ENCODE results near the gene ACY1.

ACY1 gene

GRCh38 chr3:51974963-51975851 lies 8.1 kb upstream of the ACY1 start, which contains the start of gene ABHD14A:
Gene ABHD14A, plus strand, starts transcription at chr3:51975064. Its CDS starts 72 bp downstream, at chr3:51975136.
- Histone ChIP-seq H3K4me1 (ENCODE audit: insufficient read depth, low read length) (peaks cover 17% of the 10 kb centered on the region), H2AFZ (ENCODE audit: low read depth, low read length) (peak within 1 kb of the TSS; percentile 81), H3K36me3 (ENCODE audit: insufficient read depth, low read length) (no peaks in the 10 kb centered on the region), H3K9me3 (ENCODE audit: low read length) (no peaks in the 10 kb centered on the region), H3K27me3 (ENCODE audit: insufficient read depth, low read length) (no peaks in the 10 kb centered on the region), H3K4me3 (ENCODE audit: low read length) (peak within 1 kb of the TSS; percentile 56)

DNA sequence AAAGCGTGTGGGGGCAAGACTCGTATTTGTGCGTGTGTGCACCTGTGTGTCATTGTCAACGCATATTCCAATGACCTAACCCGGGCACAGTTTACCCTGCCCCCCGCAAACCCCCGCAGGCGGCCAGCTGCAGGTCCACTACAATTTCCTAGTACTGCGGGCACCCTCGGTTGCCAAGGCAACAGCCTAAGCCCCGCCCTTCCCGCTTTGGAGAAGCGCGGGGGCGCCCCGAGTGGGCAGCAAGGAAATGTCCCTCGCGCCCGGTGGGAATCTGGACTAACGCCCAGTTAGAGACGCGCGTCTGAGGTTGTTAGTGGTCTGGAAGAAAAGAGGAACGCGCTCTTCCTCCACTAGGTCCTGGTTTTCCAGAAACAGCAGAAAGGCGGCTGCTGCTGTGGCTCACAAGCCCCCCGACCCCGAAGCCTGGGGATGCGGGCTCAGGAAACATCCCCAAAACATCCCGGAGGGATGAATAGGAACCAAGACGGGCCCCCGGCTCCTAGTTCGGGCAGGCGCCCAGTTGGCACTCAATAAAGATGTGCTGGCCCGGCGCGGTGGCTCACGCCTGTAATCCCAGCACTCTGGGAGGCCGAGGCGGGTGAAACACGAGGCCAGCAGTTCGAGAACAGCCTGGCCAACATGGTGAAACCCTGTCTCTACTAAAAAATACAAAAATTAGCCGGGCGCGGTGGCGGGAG lies 7.3 kb upstream of the ACY1 start:
- Histone ChIP-seq H3K36me3 (ENCODE audit: insufficient read depth, low read length) (peaks cover 4% of the 10 kb centered on the region), H3K4me1 (ENCODE audit: insufficient read depth, low read length) (peaks cover 17% of the 10 kb centered on the region), H2AFZ (ENCODE audit: low read depth, low read length) (no peak overlapping the region), H3K4me3 (ENCODE audit: low read length) (peak overlapping the region; percentile 56), H3K27me3 (ENCODE audit: insufficient read depth, low read length) (no peaks in the 10 kb centered on the region), H3K9me3 (ENCODE audit: low read length) (no peaks in the 10 kb centered on the region)

DNA sequence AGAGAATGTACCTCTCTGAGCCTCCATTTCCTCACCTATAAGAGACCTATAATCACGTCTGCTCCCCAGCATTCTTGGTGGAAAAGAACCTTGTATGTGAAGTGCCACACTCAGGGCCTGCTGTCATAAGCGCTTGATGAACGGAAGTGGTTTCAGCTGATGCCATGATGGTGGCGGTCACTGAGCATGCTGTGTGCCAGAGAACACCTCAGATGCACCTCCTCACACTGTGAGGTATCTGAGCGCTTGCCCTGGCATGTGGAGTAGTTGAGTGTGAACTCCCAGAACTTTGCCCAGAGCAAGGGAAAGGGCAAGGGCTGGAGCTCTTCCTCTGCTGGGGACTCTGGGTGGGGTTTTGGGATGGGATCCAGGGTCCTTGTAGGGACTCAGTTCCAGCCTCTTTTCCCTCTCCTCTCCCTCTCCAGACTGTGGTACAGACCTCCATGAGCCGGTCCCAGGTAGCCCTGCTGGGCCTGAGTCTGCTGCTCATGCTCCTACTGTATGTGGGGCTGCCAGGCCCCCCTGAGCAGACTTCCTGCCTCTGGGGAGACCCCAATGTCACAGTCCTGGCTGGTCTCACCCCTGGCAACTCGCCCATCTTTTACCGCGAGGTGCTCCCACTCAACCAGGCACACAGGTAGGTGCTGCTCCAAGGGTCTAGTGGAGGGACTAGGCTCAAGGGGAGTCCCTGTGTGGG lies 5.7 kb upstream of the ACY1 start:
- no peaks in the 10 kb centered on the region for H3K9me3 ChIP-seq (ENCODE audit: low read length)

GRCh38 chr3:51978143-51978502 lies 5.2 kb upstream of the ACY1 start:
- H3K27me3 ChIP-seq (ENCODE audit: insufficient read depth, low read length) = no peaks in the 10 kb centered on the region
- no peak overlapping the region for H2AFZ ChIP-seq (ENCODE audit: low read depth, low read length)
- no peaks in the 10 kb centered on the region for H3K9me3 ChIP-seq (ENCODE audit: low read length)
- peaks cover 5% of the 10 kb centered on the region for H3K36me3 ChIP-seq (ENCODE audit: insufficient read depth, low read length)
- H3K4me3 ChIP-seq (ENCODE audit: low read length) = no peak overlapping the region
- peaks cover 21% of the 10 kb centered on the region for H3K4me1 ChIP-seq (ENCODE audit: insufficient read depth, low read length)

More for the DNA sequence above, 5.7 kb upstream of the ACY1 start:
- Histone ChIP-seq H2AFZ (ENCODE audit: low read depth, low read length) (no peak overlapping the region), H3K4me1 (ENCODE audit: insufficient read depth, low read length) (peaks cover 21% of the 10 kb centered on the region), H3K4me3 (ENCODE audit: low read length) (no peak overlapping the region), H3K27me3 (ENCODE audit: insufficient read depth, low read length) (no peaks in the 10 kb centered on the region), H3K36me3 (ENCODE audit: insufficient read depth, low read length) (peaks cover 5% of the 10 kb centered on the region)

DNA sequence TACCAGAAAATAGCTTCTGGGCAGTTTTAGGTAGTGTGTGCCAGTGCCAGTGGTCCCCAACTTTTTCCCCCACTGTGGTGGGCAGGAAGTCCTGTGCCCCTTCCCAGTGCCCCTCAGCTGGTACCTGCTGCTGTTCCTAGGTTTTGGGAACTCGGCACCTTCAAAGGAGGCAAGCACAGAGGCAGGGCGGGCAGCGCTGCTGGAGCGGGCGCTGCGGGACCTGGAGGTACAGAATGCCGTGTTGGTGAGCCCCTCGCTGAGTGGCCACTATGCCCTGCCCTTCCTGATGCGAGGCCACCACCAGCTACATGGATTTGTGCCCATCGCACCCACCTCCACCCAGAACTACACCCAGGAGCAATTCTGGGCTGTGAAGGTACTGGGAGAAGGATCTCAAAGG lies 3.1 kb upstream of the ACY1 start:
- Histone ChIP-seq H3K27me3 (ENCODE audit: insufficient read depth, low read length) (no peaks in the 10 kb centered on the region), H3K36me3 (ENCODE audit: insufficient read depth, low read length) (peaks cover 5% of the 10 kb centered on the region), H3K4me1 (ENCODE audit: insufficient read depth, low read length) (peaks cover 16% of the 10 kb centered on the region), H2AFZ (ENCODE audit: low read depth, low read length) (no peak overlapping the region), H3K9me3 (ENCODE audit: low read length) (no peaks in the 10 kb centered on the region), H3K4me3 (ENCODE audit: low read length) (no peak overlapping the region)

DNA sequence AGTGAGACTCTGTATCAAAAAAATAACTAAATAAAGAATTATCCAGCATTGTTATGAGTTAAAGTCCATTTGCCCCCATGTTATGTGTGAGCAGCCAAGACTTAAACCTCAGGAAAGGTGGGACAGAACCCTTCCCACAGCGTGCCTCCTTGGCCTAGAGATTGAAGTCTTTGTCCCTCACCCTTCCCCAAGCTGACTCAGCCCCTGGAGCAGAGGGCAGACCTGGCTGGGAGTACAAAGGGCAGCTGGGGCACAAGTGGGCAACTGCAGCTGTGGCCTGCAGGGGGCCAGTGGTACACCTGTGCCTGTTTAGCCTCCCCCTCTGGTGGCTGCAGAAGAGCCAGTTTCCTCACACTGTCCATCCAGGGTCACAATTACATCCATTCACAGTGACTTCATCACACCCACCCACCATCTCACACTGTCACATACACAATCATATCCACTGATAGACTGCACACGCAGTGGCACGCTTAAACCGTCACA lies 940 bp upstream of the ACY1 start:
- Histone ChIP-seq H3K4me1 (ENCODE audit: insufficient read depth, low read length) (peaks cover 10% of the 10 kb centered on the region), H3K36me3 (ENCODE audit: insufficient read depth, low read length) (peaks cover 5% of the 10 kb centered on the region), H2AFZ (ENCODE audit: low read depth, low read length) (peak overlapping the region; percentile 54), H3K4me3 (ENCODE audit: low read length) (peak overlapping the region; percentile 40), H3K9me3 (ENCODE audit: low read length) (no peaks in the 10 kb centered on the region), H3K27me3 (ENCODE audit: insufficient read depth, low read length) (no peaks in the 10 kb centered on the region)

DNA sequence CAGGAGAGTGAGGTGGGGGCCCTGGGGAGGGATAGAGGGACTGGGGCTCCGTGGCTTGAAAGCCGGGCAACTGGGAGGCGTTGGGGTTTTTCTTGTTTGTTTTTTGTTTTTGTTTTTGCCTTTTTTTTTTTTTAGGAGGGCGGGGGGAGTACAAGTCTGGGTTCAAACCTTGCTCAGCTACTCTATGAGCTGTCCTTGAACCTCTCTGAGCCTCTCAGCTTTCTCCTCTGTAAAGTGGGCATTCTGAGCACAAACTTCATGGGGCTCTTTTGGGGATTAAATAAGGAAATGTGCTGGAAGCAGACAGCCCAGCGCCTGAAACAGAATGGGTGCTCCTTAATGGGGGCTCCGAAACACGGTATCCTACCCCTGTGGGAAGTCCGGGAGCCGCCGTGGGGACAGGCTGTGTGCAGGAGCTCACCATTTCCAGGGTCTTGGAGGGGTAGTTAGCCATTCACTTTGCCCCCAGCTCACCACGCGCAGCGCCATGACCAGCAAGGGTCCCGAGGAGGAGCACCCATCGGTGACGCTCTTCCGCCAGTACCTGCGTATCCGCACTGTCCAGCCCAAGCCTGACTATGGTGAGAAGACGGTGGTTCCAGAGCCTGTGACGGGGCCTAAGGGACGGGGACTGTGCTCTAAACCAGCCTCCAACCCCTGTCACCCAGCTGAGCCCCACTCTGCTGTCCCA lies 388 bp downstream of the ACY1 start:
- Histone ChIP-seq H3K36me3 (ENCODE audit: insufficient read depth, low read length) (peaks cover 5% of the 10 kb centered on the region), H3K4me1 (ENCODE audit: insufficient read depth, low read length) (peaks cover 10% of the 10 kb centered on the region), H2AFZ (ENCODE audit: low read depth, low read length) (peak overlapping the region; percentile 54), H3K4me3 (ENCODE audit: low read length) (peak overlapping the region; percentile 40), H3K27me3 (ENCODE audit: insufficient read depth, low read length) (no peaks in the 10 kb centered on the region), H3K9me3 (ENCODE audit: low read length) (no peaks in the 10 kb centered on the region)

- Histone ChIP-seq H3K27me3 (ENCODE audit: insufficient read depth, low read length) (no peaks in the 10 kb centered on the region), H3K9me3 (ENCODE audit: low read length) (no peaks in the 10 kb centered on the region), H3K36me3 (ENCODE audit: insufficient read depth, low read length) (peaks cover 5% of the 10 kb centered on the region), H3K4me1 (ENCODE audit: insufficient read depth, low read length) (peaks cover 10% of the 10 kb centered on the region), H3K4me3 (ENCODE audit: low read length) (no peak overlapping the region), H2AFZ (ENCODE audit: low read depth, low read length) (no peak overlapping the region)
Measured at GRCh38 chr3:51984269-51984647, 923 bp downstream of the ACY1 start.

GRCh38 chr3:51985063-51985462 lies 1.7 kb downstream of the ACY1 start:
- H2AFZ ChIP-seq (ENCODE audit: low read depth, low read length) = no peak overlapping the region
- no peak overlapping the region for H3K4me3 ChIP-seq (ENCODE audit: low read length)
- peaks cover 5% of the 10 kb centered on the region for H3K36me3 ChIP-seq (ENCODE audit: insufficient read depth, low read length)
- H3K4me1 ChIP-seq (ENCODE audit: insufficient read depth, low read length) = peaks cover 10% of the 10 kb centered on the region
- no peaks in the 10 kb centered on the region for H3K27me3 ChIP-seq (ENCODE audit: insufficient read depth, low read length)
- no peaks in the 10 kb centered on the region for H3K9me3 ChIP-seq (ENCODE audit: low read length)

DNA sequence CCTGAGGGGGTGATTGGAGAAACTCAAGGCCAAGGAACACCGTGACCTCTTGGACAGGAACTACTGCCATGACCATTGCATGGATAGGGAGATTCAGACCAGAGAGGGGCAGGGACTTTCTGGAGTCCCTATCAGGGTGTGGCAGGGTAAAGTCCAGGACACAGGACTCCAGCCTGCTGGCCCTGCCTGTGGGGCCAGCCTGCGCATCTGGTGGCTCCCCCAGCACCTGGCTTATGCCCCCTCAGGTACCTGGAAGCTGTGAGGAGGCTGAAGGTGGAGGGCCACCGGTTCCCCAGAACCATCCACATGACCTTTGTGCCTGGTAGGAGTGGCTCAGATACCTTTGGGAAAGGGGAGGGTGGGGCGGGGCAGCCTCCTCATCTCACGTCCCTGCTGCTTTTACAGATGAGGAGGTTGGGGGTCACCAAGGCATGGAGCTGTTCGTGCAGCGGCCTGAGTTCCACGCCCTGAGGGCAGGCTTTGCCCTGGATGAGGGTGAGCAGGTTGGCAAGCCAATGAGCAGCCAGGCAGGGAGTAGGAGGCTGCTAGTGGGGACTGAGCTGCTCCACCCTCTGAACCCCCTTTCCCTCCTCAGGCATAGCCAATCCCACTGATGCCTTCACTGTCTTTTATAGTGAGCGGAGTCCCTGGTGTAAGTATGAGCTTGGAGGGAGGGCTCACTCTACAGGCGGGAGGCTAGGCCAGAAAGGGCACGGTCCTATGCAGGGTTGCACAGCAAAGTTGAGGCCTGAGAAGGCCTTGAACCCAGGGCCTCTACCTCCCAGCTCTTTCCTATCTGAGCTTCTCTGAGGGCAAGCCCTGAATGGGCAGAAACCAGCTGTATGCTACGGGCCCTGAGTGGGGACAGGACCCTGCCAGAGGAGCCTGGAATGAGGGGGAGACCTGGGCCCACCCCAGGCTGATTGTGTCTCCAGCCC lies 2.9 kb downstream of the ACY1 start:
- Histone ChIP-seq H3K9me3 (ENCODE audit: low read length) (no peaks in the 10 kb centered on the region), H3K36me3 (ENCODE audit: insufficient read depth, low read length) (peaks cover under 1% of the 10 kb centered on the region), H3K4me3 (ENCODE audit: low read length) (no peak overlapping the region), H2AFZ (ENCODE audit: low read depth, low read length) (no peak overlapping the region), H3K27me3 (ENCODE audit: insufficient read depth, low read length) (no peaks in the 10 kb centered on the region), H3K4me1 (ENCODE audit: insufficient read depth, low read length) (peaks cover 10% of the 10 kb centered on the region)

GRCh38 chr3:51987568-51987967 lies 4.2 kb downstream of the ACY1 start:
- H3K27me3 ChIP-seq (ENCODE audit: insufficient read depth, low read length) = no peaks in the 10 kb centered on the region
- H3K4me3 ChIP-seq (ENCODE audit: low read length) = no peak overlapping the region
- no peaks in the 10 kb centered on the region for H3K9me3 ChIP-seq (ENCODE audit: low read length)
- H2AFZ ChIP-seq (ENCODE audit: low read depth, low read length) = no peak overlapping the region
- H3K4me1 ChIP-seq (ENCODE audit: insufficient read depth, low read length) = peaks cover 7% of the 10 kb centered on the region
- H3K36me3 ChIP-seq (ENCODE audit: insufficient read depth, low read length) = peaks cover 12% of the 10 kb centered on the region
